Cerebellar nuclear complex (tissue), 1 donor: ENCODE measurements around the gene UNC93A.
"Not testable (repeated sequence)": the region's sequence is repeated elsewhere in the genome, so short reads cannot be mapped to it uniquely, and the experiment has no call there.

Source experiments
- DNase-seq, 2 experiments: peaks; one replicate each; lab custom pipeline; 2025; lab: John Stamatoyannopoulos, UW

UNC93A gene

GRCh38 chr6:167311286-167311685, 20.2 kb downstream of the UNC93A start:
- DNase-seq = no peak

- DNase-seq = not testable (repeated sequence)
Observed at GRCh38 chr6:167311691-167312090, 20.6 kb downstream of the UNC93A start.

GRCh38 chr6:167314180-167314821, 23.2 kb downstream of the UNC93A start:
- DNase-seq = no peak

- DNase-seq = no peak
Observed at GRCh38 chr6:167317172-167317571, 26.1 kb downstream of the UNC93A start.

GRCh38 chr6:167318354-167318753, 27.2 kb downstream of the UNC93A start:
- not testable (repeated sequence) for DNase-seq

- DNase-seq = not testable (repeated sequence)
Observed at GRCh38 chr6:167318856-167319255, 27.7 kb downstream of the UNC93A start.

GRCh38 chr6:167319856-167320753, 29.0 kb downstream of the UNC93A start:
- not testable (repeated sequence) for DNase-seq

- not testable (repeated sequence) for DNase-seq
Observed at GRCh38 chr6:167320754-167321056, 29.6 kb downstream of the UNC93A start.

GRCh38 chr6:167321185-167321584, 30.1 kb downstream of the UNC93A start:
- not testable (repeated sequence) for DNase-seq

GRCh38 chr6:167323111-167323510, 32.0 kb downstream of the UNC93A start:
- DNase-seq = no peak

GRCh38 chr6:167324111-167324510, 33.0 kb downstream of the UNC93A start:
- no peak for DNase-seq

- DNase-seq = no peak
Observed at GRCh38 chr6:167325766-167326165, 34.7 kb downstream of the UNC93A start.

- no peak for DNase-seq
Observed at GRCh38 chr6:167327391-167327790, 36.3 kb downstream of the UNC93A start.

- DNase-seq = no peak
Observed at GRCh38 chr6:167328086-167328485, 37.0 kb downstream of the UNC93A start.

GRCh38 chr6:167329014-167329413, 37.9 kb downstream of the UNC93A start:
- no peak for DNase-seq

- no peak for DNase-seq
Observed at GRCh38 chr6:167330750-167331149, 39.6 kb downstream of the UNC93A start.

- no peak for DNase-seq
Observed at GRCh38 chr6:167331565-167331964, 40.5 kb downstream of the UNC93A start.

- DNase-seq = no peak
Observed at GRCh38 chr6:167336844-167337630, 45.9 kb downstream of the UNC93A start.

GRCh38 chr6:167337675-167338449, 46.7 kb downstream of the UNC93A start:
- DNase-seq = no peak

GRCh38 chr6:167338541-167339117, 47.5 kb downstream of the UNC93A start:
- DNase-seq = no peak

GRCh38 chr6:167341038-167341583, 50.0 kb downstream of the UNC93A start:
- no peak for DNase-seq
